ENCODE measurements around the gene MYO18B.

MYO18B gene

GRCh38 chr22:25804676-25805075 lies 62.7 kb downstream of the MYO18B start:
- TF ChIP-seq CEBPB (IDR thresholded peaks at IDR 0.05) = no peak
- TF ChIP-seq YY1 (IDR thresholded peaks at IDR 0.05; ENCODE audit: low read depth) = no peak
- TF ChIP-seq ZBTB7A (IDR thresholded peaks at IDR 0.05; ENCODE audit: low read depth) = no peak
- TF ChIP-seq CREB1 (IDR thresholded peaks at IDR 0.05; ENCODE audit: low read depth) = no peak
- TF ChIP-seq NFIC (IDR thresholded peaks at IDR 0.05) = no peak
- TF ChIP-seq TEAD4 (IDR thresholded peaks at IDR 0.05) = no peak
- TF ChIP-seq REST (IDR thresholded peaks at IDR 0.05; ENCODE audit: low read depth) = no peak
- no peak for TF ChIP-seq RAD21 (IDR thresholded peaks at IDR 0.05; ENCODE audit: low read depth)

- no peak for TF ChIP-seq RAD21 (IDR thresholded peaks at IDR 0.05; ENCODE audit: low read depth)
- no peak for TF ChIP-seq CREB1 (IDR thresholded peaks at IDR 0.05; ENCODE audit: low read depth)
- no peak for TF ChIP-seq EP300 (IDR thresholded peaks at IDR 0.05; ENCODE audit: borderline replicate concordance)
- TF ChIP-seq ZBTB7A (IDR thresholded peaks at IDR 0.05; ENCODE audit: low read depth) = no peak
- TF ChIP-seq YY1 (IDR thresholded peaks at IDR 0.05; ENCODE audit: low read depth) = no peak
- no peak for TF ChIP-seq REST (IDR thresholded peaks at IDR 0.05; ENCODE audit: low read depth)
- TF ChIP-seq CEBPB (IDR thresholded peaks at IDR 0.05) = no peak
- TF ChIP-seq TEAD4 (IDR thresholded peaks at IDR 0.05) = no peak
- TF ChIP-seq FOXM1 (IDR thresholded peaks at IDR 0.05; ENCODE audit: borderline replicate concordance, low read depth) = no peak
Measured at GRCh38 chr22:25806579-25806978, 64.6 kb downstream of the MYO18B start.

GRCh38 chr22:25814685-25815084 lies 72.7 kb downstream of the MYO18B start:
- TF ChIP-seq FOXM1 (IDR thresholded peaks at IDR 0.05; ENCODE audit: borderline replicate concordance, low read depth) (no peak), NFIC (IDR thresholded peaks at IDR 0.05) (no peak), TCF12 (IDR thresholded peaks at IDR 0.05; ENCODE audit: low read depth) (no peak)

GRCh38 chr22:25815561-25815960 lies 73.6 kb downstream of the MYO18B start:
- TF ChIP-seq EGR1 (IDR thresholded peaks at IDR 0.05) (no peak), NFIC (IDR thresholded peaks at IDR 0.05) (no peak), TAF1 (IDR thresholded peaks at IDR 0.05; ENCODE audit: low read depth) (no peak), YY1 (IDR thresholded peaks at IDR 0.05; ENCODE audit: low read depth) (no peak), REST (IDR thresholded peaks at IDR 0.05; ENCODE audit: low read depth) (no peak), FOXM1 (IDR thresholded peaks at IDR 0.05; ENCODE audit: borderline replicate concordance, low read depth) (no peak), TCF12 (IDR thresholded peaks at IDR 0.05; ENCODE audit: low read depth) (no peak), CEBPB (IDR thresholded peaks at IDR 0.05) (no peak), ZBTB7A (IDR thresholded peaks at IDR 0.05; ENCODE audit: low read depth) (no peak), MAX (IDR thresholded peaks at IDR 0.05) (no peak), TEAD4 (IDR thresholded peaks at IDR 0.05) (no peak), CREB1 (IDR thresholded peaks at IDR 0.05; ENCODE audit: low read depth) (no peak), USF1 (IDR thresholded peaks at IDR 0.05) (no peak), RAD21 (IDR thresholded peaks at IDR 0.05; ENCODE audit: low read depth) (no peak), EP300 (IDR thresholded peaks at IDR 0.05; ENCODE audit: borderline replicate concordance) (no peak)

- TF ChIP-seq EP300 (IDR thresholded peaks at IDR 0.05; ENCODE audit: borderline replicate concordance) (no peak), CREB1 (IDR thresholded peaks at IDR 0.05; ENCODE audit: low read depth) (no peak), TCF12 (IDR thresholded peaks at IDR 0.05; ENCODE audit: low read depth) (no peak)
Measured at GRCh38 chr22:25816522-25817059, 74.6 kb downstream of the MYO18B start.
